Fibroblast of pulmonary artery (primary cell): ENCODE results near the gene PIP5K1B.

Experiments
- DNase-seq: peaks from one replicate; pipeline ENCODE4 v3.0.0-alpha.2; 2010; ENCODE audit warnings: low read depth
- H3K4me3 ChIP-seq: replicated peaks from 2 replicates; pipeline ENCODE4 v1.5.1; 2011; ENCODE audit warnings: low read depth, mild to moderate bottlenecking, control low read depth, low read length, moderate library complexity
- CTCF ChIP-seq: IDR thresholded peaks from 2 replicates; pipeline ENCODE4 v1.5.1; 2011; ENCODE audit warnings: mild to moderate bottlenecking, control low read depth, low read length, inconsistent platforms; ENCODE audit errors: missing control alignments

The PIP5K1B gene

GRCh38 chr9:68763104-68763503 lies 58.1 kb downstream of the PIP5K1B start:
- no peak for DNase-seq
- TF ChIP-seq CTCF = no peak

GRCh38 chr9:68768619-68769018 lies 63.6 kb downstream of the PIP5K1B start:
- no peak overlapping the region for H3K4me3 ChIP-seq
- no peak for DNase-seq
- TF ChIP-seq CTCF = no peak

More at GRCh38 chr9:68763104-68763503, 58.1 kb downstream of the PIP5K1B start:
- H3K4me3 ChIP-seq = no peak overlapping the region

GRCh38 chr9:68769852-68770251 lies 64.8 kb downstream of the PIP5K1B start:
- TF ChIP-seq CTCF = no peak
- no peak overlapping the region for H3K4me3 ChIP-seq
- DNase-seq = no peak

GRCh38 chr9:68771376-68771775 lies 66.3 kb downstream of the PIP5K1B start:
- no peak for DNase-seq
- TF ChIP-seq CTCF = no peak
- no peak overlapping the region for H3K4me3 ChIP-seq

GRCh38 chr9:68775003-68775730 lies 70.1 kb downstream of the PIP5K1B start:
- no peak for TF ChIP-seq CTCF
- no peak for DNase-seq
- H3K4me3 ChIP-seq = no peak overlapping the region

- TF ChIP-seq CTCF = no peak
- no peak for DNase-seq
- no peak overlapping the region for H3K4me3 ChIP-seq
Measured at GRCh38 chr9:68777070-68777763, 72.2 kb downstream of the PIP5K1B start.
